IMR-90 (cell line): ENCODE measurements around the gene EXOC6. TPM values are rescaled to one million over a fixed set of nuclear protein-coding genes. Genes with fewer than 3 reads are reported as not detected.

Source experiments
- ATAC-seq: fragments of 200-7000 bp; cut with Tn5 transposase; 2 replicates; pipeline ENCODE4 v1.9.1; 2020; ENCODE audit warnings: low read depth, mild to moderate bottlenecking, moderate library complexity
- BruUV-seq: library from RNA; stranded (reverse); fragments of 400-500 nt; replicated peaks from 2 replicates; lab custom pipeline; 2021; lab: Mats Ljungman, UMichigan
- CTCF ChIA-PET: fragments of 300-600 bp; formaldehyde crosslinking; extraction: SDS; loops from one replicate; lab custom pipeline; 2021; ENCODE audit warnings: antibody characterized with exemption; lab: Yijun Ruan, JAX
- POLR2A ChIA-PET: fragments of 300-600 bp; sonication (Branson Sonifier 250); formaldehyde crosslinking; loops from one replicate; lab custom pipeline; 2022; ENCODE audit warnings: antibody characterized with exemption; ENCODE audit not compliant: unreplicated experiment; lab: Charles Lee
- DNase-seq: peaks from one replicate; pipeline ENCODE4 v3.0.0; 2013
- H2AFZ ChIP-seq: replicated peaks from 2 replicates; pipeline ENCODE3; 2013; ENCODE audit warnings: low read length, mild to moderate bottlenecking; ENCODE audit not compliant: poor library complexity
- H2AK5ac ChIP-seq: 2 replicates; pipeline ENCODE4 v1.6.1; 2013; ENCODE audit warnings: low read depth, low read length, inconsistent platforms
- H2AK9ac ChIP-seq: replicated peaks from 2 replicates; pipeline ENCODE3; 2013; ENCODE audit warnings: mild to moderate bottlenecking, low read depth, low read length, moderate library complexity; ENCODE audit not compliant: poor library complexity
- H2BK120ac ChIP-seq: 2 replicates; pipeline ENCODE4 v1.6.1; 2013; ENCODE audit warnings: low read depth, low read length, inconsistent platforms
- H2BK15ac ChIP-seq: 3 replicates; pipeline ENCODE4 v1.6.1; 2013; ENCODE audit warnings: low read depth, low read length, inconsistent platforms
- H2BK20ac ChIP-seq: 2 replicates; pipeline ENCODE4 v1.6.1; 2013; ENCODE audit warnings: low read depth, mild to moderate bottlenecking, inconsistent platforms, low read length, moderate library complexity
- H2BK5ac ChIP-seq: 2 replicates; pipeline ENCODE4 v1.6.1; 2013; ENCODE audit warnings: mild to moderate bottlenecking, low read depth, low read length, inconsistent platforms; ENCODE audit not compliant: poor library complexity, severe bottlenecking
- H3K14ac ChIP-seq: replicated peaks from 2 replicates; pipeline ENCODE4 v1.6.1; 2013; ENCODE audit warnings: low read depth, low read length, inconsistent platforms
- H3K18ac ChIP-seq: 2 replicates; pipeline ENCODE4 v1.6.1; 2013; ENCODE audit warnings: low read depth, low read length, control low read depth
- H3K23ac ChIP-seq: 2 replicates; pipeline ENCODE4 v1.6.1; 2013; ENCODE audit warnings: low read depth, low read length, inconsistent platforms
- H3K27ac ChIP-seq: 2 replicates; pipeline ENCODE4 v1.5.1; 2013; ENCODE audit warnings: mild to moderate bottlenecking, control low read depth, low read length; ENCODE audit not compliant: insufficient read depth
- H3K27me3 ChIP-seq: 2 replicates; pipeline ENCODE4 v1.6.1; 2013; ENCODE audit warnings: low read length; ENCODE audit not compliant: control insufficient read depth, insufficient read depth
- H3K36me3 ChIP-seq: 2 replicates; pipeline ENCODE4 v1.6.1; 2013; ENCODE audit warnings: low read length, mixed read lengths; ENCODE audit not compliant: control insufficient read depth, insufficient read depth
- H3K4ac ChIP-seq: 2 replicates; pipeline ENCODE4 v1.6.1; 2013; ENCODE audit warnings: low read depth, low read length, inconsistent platforms
- H3K4me1 ChIP-seq: 2 replicates; pipeline ENCODE4 v1.6.1; 2013; ENCODE audit warnings: low read length, mixed read lengths; ENCODE audit not compliant: control insufficient read depth, insufficient read depth
- H3K4me2 ChIP-seq: 2 replicates; pipeline ENCODE4 v1.6.1; 2013; ENCODE audit warnings: low read depth, mild to moderate bottlenecking, control low read depth, low read length, moderate library complexity
- H3K4me3 ChIP-seq: 2 replicates; pipeline ENCODE4 v1.5.1; 2013; ENCODE audit warnings: low read depth, mild to moderate bottlenecking, control low read depth, low read length, moderate library complexity; ENCODE audit not compliant: insufficient read depth
- H3K56ac ChIP-seq: 2 replicates; pipeline ENCODE4 v1.6.1; 2013; ENCODE audit warnings: low read length, inconsistent platforms; ENCODE audit not compliant: insufficient read depth; ENCODE audit errors: extremely low read depth
- H3K79me1 ChIP-seq, 2 experiments: 2 replicates each; pipeline ENCODE4 v1.6.1; 2013; ENCODE audit warnings: low read length in 2 of 2, inconsistent platforms in 1 of 2, low read depth in 1 of 2
- H3K9ac ChIP-seq: 2 replicates; pipeline ENCODE4 v1.6.1; 2013; ENCODE audit warnings: low read depth, low read length, control low read depth
- H3K9me1 ChIP-seq: 2 replicates; pipeline ENCODE4 v1.6.1; 2013; ENCODE audit warnings: low read length, inconsistent platforms; ENCODE audit not compliant: insufficient read depth
- H3K9me3 ChIP-seq: 2 replicates; pipeline ENCODE4 v1.6.1; 2013; ENCODE audit warnings: low read length; ENCODE audit not compliant: control insufficient read depth, insufficient read depth
- H4K20me1 ChIP-seq: 2 replicates; pipeline ENCODE4 v1.6.1; 2013; ENCODE audit warnings: low read length, inconsistent platforms; ENCODE audit not compliant: insufficient read depth
- H4K5ac ChIP-seq: 2 replicates; pipeline ENCODE4 v1.6.1; 2013; ENCODE audit warnings: mild to moderate bottlenecking, low read depth, low read length, control low read depth
- H4K8ac ChIP-seq, 2 experiments: 2 replicates each; pipeline ENCODE4 v1.6.1; 2013; ENCODE audit warnings: low read depth in 2 of 2, low read length in 2 of 2, control low read depth in 1 of 2, inconsistent platforms in 1 of 2
- H4K91ac ChIP-seq: 2 replicates; pipeline ENCODE4 v1.6.1; 2013; ENCODE audit warnings: low read depth, low read length, inconsistent platforms; ENCODE audit not compliant: insufficient read depth
- BHLHE40 ChIP-seq: fragments of 150-350 bp; IDR thresholded peaks from 2 replicates; pipeline ENCODE4 v1.6.1; 2016; ENCODE audit warnings: mild to moderate bottlenecking, low read depth, low read length
- CEBPB ChIP-seq: IDR thresholded peaks from 2 replicates; pipeline ENCODE4 v1.6.1; 2012; ENCODE audit warnings: low read depth, low read length, improper control_type of control experiment
- CHD1 ChIP-seq: IDR thresholded peaks from 2 replicates; pipeline ENCODE4 v1.6.1; 2012; ENCODE audit warnings: low read depth, low read length, improper control_type of control experiment
- CTCF ChIP-seq: conservative IDR thresholded peaks from 2 replicates; pipeline ENCODE4 v1.5.1; 2012; ENCODE audit warnings: mild to moderate bottlenecking, low read depth, low read length, improper control_type of control experiment
- ELK1 ChIP-seq: fragments of 150-350 bp; IDR thresholded peaks from 2 replicates; pipeline ENCODE4 v1.6.1; 2016; ENCODE audit warnings: low read depth, mild to moderate bottlenecking, low read length, moderate library complexity, borderline replicate concordance
- FOS ChIP-seq: fragments of 150-350 bp; IDR thresholded peaks from 2 replicates; pipeline ENCODE4 v1.6.1; 2016; ENCODE audit warnings: low read depth, low read length
- MAFK ChIP-seq: IDR thresholded peaks from 2 replicates; pipeline ENCODE4 v1.6.1; 2012; ENCODE audit warnings: low read depth, low read length, improper control_type of control experiment
- MAZ ChIP-seq: IDR thresholded peaks from 2 replicates; pipeline ENCODE4 v1.6.1; 2012; ENCODE audit warnings: low read depth, mild to moderate bottlenecking, low read length, improper control_type of control experiment, moderate library complexity, borderline replicate concordance
- MXI1 ChIP-seq: IDR thresholded peaks from 2 replicates; pipeline ENCODE4 v1.6.1; 2012; ENCODE audit warnings: low read depth, mild to moderate bottlenecking, low read length, moderate library complexity, borderline replicate concordance
- NFE2L2 ChIP-seq: fragments of 150-350 bp; IDR thresholded peaks from 2 replicates; pipeline ENCODE4 v1.6.1; 2016; ENCODE audit warnings: low read depth, mild to moderate bottlenecking, low read length
- POLR2A ChIP-seq: IDR thresholded peaks from 2 replicates; pipeline ENCODE4 v1.6.1; 2012; ENCODE audit warnings: mild to moderate bottlenecking, low read depth, low read length
- RAD21 ChIP-seq: IDR thresholded peaks from 2 replicates; pipeline ENCODE4 v1.6.1; 2012; ENCODE audit warnings: low read length, improper control_type of control experiment
- RCOR1 ChIP-seq: IDR thresholded peaks from 2 replicates; pipeline ENCODE4 v1.6.1; 2012; ENCODE audit warnings: mild to moderate bottlenecking, low read length, improper control_type of control experiment; ENCODE audit not compliant: insufficient replicate concordance
- RFX5 ChIP-seq: IDR thresholded peaks from 2 replicates; pipeline ENCODE4 v1.8.0; 2012; ENCODE audit warnings: low read depth, mild to moderate bottlenecking, low read length, moderate library complexity
- SMC3 ChIP-seq: fragments of 150-350 bp; IDR thresholded peaks from 2 replicates; pipeline ENCODE4 v1.6.1; 2016; ENCODE audit warnings: low read depth, mild to moderate bottlenecking, antibody characterized with exemption, low read length, moderate library complexity
- USF2 ChIP-seq: fragments of 150-350 bp; IDR thresholded peaks from 2 replicates; pipeline ENCODE4 v1.6.1; 2017; ENCODE audit warnings: mild to moderate bottlenecking, antibody characterized with exemption, low read length, low read depth
- WGBS, 2 experiments: methylation state at CpG; one replicate each; pipeline versions ENCODE4 v1.1.5 to v1.1.7; 2013; ENCODE audit warnings: missing lambda C conversion rate in 2 of 2; ENCODE audit not compliant: insufficient read length in 1 of 2; ENCODE audit errors: extremely low coverage in 2 of 2; 5-methylcytosine and 5-hydroxymethylcytosine counted together
- dilution Hi-C: fragments of 300-500 bp; cut with HindIII; formaldehyde crosslinking; loops from one replicate; pipeline ENCODE4 v1.14.3; 2018; ENCODE audit warnings: low sequenced_read_pairs; ENCODE audit not compliant: unreplicated experiment
- in situ Hi-C: fragments of 300-500 bp; cut with MboI; formaldehyde crosslinking; loops from 3 replicates; pipeline ENCODE4 v1.14.3; 2019; ENCODE audit warnings: low sequenced_read_pairs, inconsistent platforms, mixed read lengths
- intact Hi-C: fragments of 100-400 bp; cut with micrococcal nuclease; formaldehyde crosslinking; loops from 2 replicates; pipeline ENCODE4 v1.10.0; 2022
- polyA plus RNA-seq, 3 experiments: library from polyadenylated mRNA; depleted of rRNA; stranded (reverse); fragments of >200 nt; gene quantifications; 2 replicates each; pipeline ENCODE4 v1.2.3, GENCODE V29; 2012; ENCODE audit warnings: low replicate concordance in 1 of 3
- total RNA-seq: library from RNA; depleted of rRNA; stranded (reverse); fragments of >200 nt; gene quantifications from 2 replicates; pipeline ENCODE4 v1.2.3, GENCODE V29; 2012

EXOC6 gene
- total and polyA plus RNA-seq, 2 of the 4 experiments (the other 2 are of a cell fraction): 4.5 to 11.5 TPM

- no peaks in the 10 kb centered on the region; a peak in 1 of 4 replicates for H3K79me1 ChIP-seq
- no CpG with 5 or more reads among the region's 4 CpGs for WGBS, 2 experiments
- intact Hi-C loops: no loop called here
- in situ Hi-C loops: no loop called here
- no peak overlapping the region for H2AK9ac ChIP-seq
- H2BK20ac ChIP-seq: no peak overlapping the region
- H3K18ac ChIP-seq: no peak overlapping the region
- no peak overlapping the region for H2AFZ ChIP-seq
- H3K23ac ChIP-seq: no peak overlapping the region
- no peak overlapping the region for H2AK5ac ChIP-seq
- TF ChIP-seq CEBPB (no peak), SMC3 (no peak), USF2 (no peak), CTCF (no peak), ELK1 (no peak), RCOR1 (no peak), POLR2A (no peak), CHD1 (no peak), MXI1 (no peak), NFE2L2 (no peak), RAD21 (no peak), RFX5 (no peak), FOS (no peak), MAFK (no peak), MAZ (no peak), BHLHE40 (no peak)
- H3K4me2 ChIP-seq: no peak overlapping the region
- no peak overlapping the region for H4K5ac ChIP-seq
- no peak overlapping the region for H3K4ac ChIP-seq
- H2BK120ac ChIP-seq: no peak overlapping the region
- BruUV-seq: no TSS peak
- H4K91ac ChIP-seq: no peak overlapping the region
- no peak for DNase-seq
- H3K27ac ChIP-seq: no peak overlapping the region
- H3K9me3 ChIP-seq: no peaks in the 10 kb centered on the region
- H3K36me3 ChIP-seq: 0 out of 2 replicates have a peak, but pooled peaks cover 2% of the 10 kb centered on the region
- H2BK5ac ChIP-seq: no peak overlapping the region
- no peak overlapping the region for H4K8ac ChIP-seq
- no peaks in the 10 kb centered on the region for H4K20me1 ChIP-seq
- H3K14ac ChIP-seq: no peak overlapping the region
- ATAC-seq: no peak
- dilution Hi-C loops: no loop called here
- H3K27me3 ChIP-seq: no peaks in the 10 kb centered on the region
- H3K9me1 ChIP-seq: no peaks in the 10 kb centered on the region
- POLR2A ChIA-PET: no interaction called here
- H3K9ac ChIP-seq: no peak overlapping the region
- no peak overlapping the region for H2BK15ac ChIP-seq
- no peak overlapping the region for H3K56ac ChIP-seq
- H3K4me3 ChIP-seq: no peak overlapping the region
- CTCF ChIA-PET: interaction anchor here (0.6 kb wide), 1 partner anchor 133 kb away, joined by 3 read pairs; no protein-coding TSS in a partner anchor
- H3K4me1 ChIP-seq: no peaks in the 10 kb centered on the region
Observed at GRCh38 chr10:92907280-92907679, 59.0 kb downstream of the EXOC6 start.
